Tibial artery (tissue), 4 donors: ENCODE data around the gene TENM3.

ENCODE experiments used
- DNase-seq, 2 donors: peaks; one replicate each; pipeline ENCODE4 v3.0.0-alpha.2; 2019
- H3K27ac ChIP-seq, 2 donors: fragments of 200-600 bp; sonication (generic) in 1 of 2; 1 replicate in 1 of 2; 2 replicates in 1 of 2; pipeline ENCODE4 v1.5.1; 2018 to 2019; ENCODE audit warnings: mild to moderate bottlenecking in 1 of 2
- H3K27me3 ChIP-seq, 2 donors: fragments of 200-600 bp; sonication (generic) in 1 of 2; one replicate each; pipeline versions ENCODE4 v1.5.1 to v1.6.0; 2016 to 2019
- H3K36me3 ChIP-seq, 3 donors: fragments of 200-600 bp; sonication (generic) in 2 of 3; one replicate each; pipeline ENCODE4 v1.5.1; 2016 to 2019; ENCODE audit warnings: mild to moderate bottlenecking in 2 of 3
- H3K4me1 ChIP-seq, 4 donors: fragments of 200-600 bp; sonication (generic) in 2 of 4; 1 replicate in 3 of 4; 2 replicates in 1 of 4; pipeline ENCODE4 v1.5.1; 2016 to 2019
- H3K4me3 ChIP-seq, 2 donors: fragments of 200-600 bp; sonication (generic) in 1 of 2; 1 replicate in 1 of 2; 2 replicates in 1 of 2; pipeline ENCODE4 v1.5.1; 2018 to 2019; ENCODE audit warnings: mild to moderate bottlenecking in 2 of 2
- H3K9me3 ChIP-seq, 3 donors: fragments of 200-600 bp; sonication (generic) in 1 of 3; one replicate each; pipeline ENCODE4 v1.5.1; 2016 to 2019
- CTCF ChIP-seq, 2 experiments: fragments of 200-600 bp in 1 of 2; fragments of 450-650 bp in 1 of 2; IDR thresholded peaks; one replicate each; pipeline ENCODE4 v1.5.1; 2017 to 2019; ENCODE audit warnings: antibody characterized with exemption in 2 of 2, mild to moderate bottlenecking in 1 of 2, moderate library complexity in 1 of 2
- intact Hi-C: fragments of 100-400 bp; cut with DNase I; formaldehyde crosslinking; loops from one replicate; pipeline ENCODE4 v1.15.0; 2023; ENCODE audit warnings: low total_unique reads

Gene TENM3

GRCh38 chr4:182624281-182624680 is 381.1 kb downstream of the TENM3 start:
- DNase-seq, result no peak
- TF ChIP-seq CTCF (IDR thresholded peaks at IDR 0.05), result no peak
- Histone ChIP-seq H3K27me3 (no peaks in the 10 kb centered on the region), H3K4me1 (no peaks in the 10 kb centered on the region), H3K4me3 (no peak overlapping the region), H3K36me3 (no peaks in the 10 kb centered on the region), H3K27ac (no peak overlapping the region), H3K9me3 (no peaks in the 10 kb centered on the region)
- intact Hi-C loops, result no loop called here

GRCh38 chr4:182625193-182625592 is 382.0 kb downstream of the TENM3 start:
- no peak for DNase-seq
- intact Hi-C loops, result no loop called here
- Histone ChIP-seq H3K9me3 (no peaks in the 10 kb centered on the region), H3K4me3 (no peak overlapping the region), H3K27ac (no peak overlapping the region), H3K36me3 (no peaks in the 10 kb centered on the region), H3K27me3 (no peaks in the 10 kb centered on the region), H3K4me1 (no peaks in the 10 kb centered on the region)
- TF ChIP-seq CTCF (IDR thresholded peaks at IDR 0.05), result no peak

GRCh38 chr4:182627996-182628395 is 384.8 kb downstream of the TENM3 start:
- Histone ChIP-seq H3K4me1 (no peaks in the 10 kb centered on the region), H3K4me3 (no peak overlapping the region), H3K27me3 (no peaks in the 10 kb centered on the region), H3K9me3 (no peaks in the 10 kb centered on the region), H3K36me3 (no peaks in the 10 kb centered on the region), H3K27ac (no peak overlapping the region)
- intact Hi-C loops, result no loop called here
- TF ChIP-seq CTCF (IDR thresholded peaks at IDR 0.05), result no peak
- DNase-seq, result no peak

- no peak for TF ChIP-seq CTCF (IDR thresholded peaks at IDR 0.05)
- no peaks in the 10 kb centered on the region for H3K4me1 ChIP-seq
- H3K36me3 ChIP-seq, result no peaks in the 10 kb centered on the region
- intact Hi-C loops, result no loop called here
- H3K4me3 ChIP-seq, result no peak overlapping the region
- H3K9me3 ChIP-seq, result no peaks in the 10 kb centered on the region
- H3K27ac ChIP-seq, result no peak overlapping the region
- DNase-seq, result no peak
- no peaks in the 10 kb centered on the region for H3K27me3 ChIP-seq
Observed at GRCh38 chr4:182628544-182628943, 385.3 kb downstream of the TENM3 start.

GRCh38 chr4:182629096-182629495 is 385.9 kb downstream of the TENM3 start:
- Histone ChIP-seq H3K36me3 (no peaks in the 10 kb centered on the region), H3K4me3 (no peak overlapping the region), H3K27ac (no peak overlapping the region), H3K4me1 (no peaks in the 10 kb centered on the region), H3K27me3 (no peaks in the 10 kb centered on the region), H3K9me3 (no peaks in the 10 kb centered on the region)
- no peak for DNase-seq
- TF ChIP-seq CTCF (IDR thresholded peaks at IDR 0.05), result no peak
- intact Hi-C loops, result no loop called here

- peaks cover 0 to 4% (median 3%) of the 10 kb centered on the region in 3 donors for H3K9me3 ChIP-seq
- no peak for TF ChIP-seq CTCF (IDR thresholded peaks at IDR 0.05)
Observed at GRCh38 chr4:182640491-182640890, 397.3 kb downstream of the TENM3 start.

More at GRCh38 chr4:182640491-182640890, 397.3 kb downstream of the TENM3 start:
- intact Hi-C loops, result no loop called here
- Histone ChIP-seq H3K27ac (no peak overlapping the region), H3K4me1 (peaks cover 0 to 30% (median 14%) of the 10 kb centered on the region in 4 donors), H3K36me3 (no peaks in the 10 kb centered on the region), H3K4me3 (no peak overlapping the region), H3K27me3 (no peaks in the 10 kb centered on the region)
- no peak for DNase-seq
